D721Med (cell line): ENCODE data around the gene LPCAT3.

ENCODE experiments used
- DNase-seq: peaks from one replicate; pipeline ENCODE4 v3.0.0; 2011; ENCODE audit warnings: low spot score; ENCODE audit not compliant: insufficient read length
- FAIRE-seq: peaks from 2 replicates; lab custom pipeline; 2011; peaks lifted over from hg19 to GRCh38; lab: Jason Lieb, UNC
- TF ChIP-seq, protein P1 (sequence below): IDR thresholded peaks from 2 replicates; pipeline ENCODE4 v1.5.1; 2012; ENCODE audit warnings: mild to moderate bottlenecking, control low read depth; ENCODE audit not compliant: insufficient read depth; ENCODE audit errors: missing control alignments

LPCAT3 gene

DNA sequence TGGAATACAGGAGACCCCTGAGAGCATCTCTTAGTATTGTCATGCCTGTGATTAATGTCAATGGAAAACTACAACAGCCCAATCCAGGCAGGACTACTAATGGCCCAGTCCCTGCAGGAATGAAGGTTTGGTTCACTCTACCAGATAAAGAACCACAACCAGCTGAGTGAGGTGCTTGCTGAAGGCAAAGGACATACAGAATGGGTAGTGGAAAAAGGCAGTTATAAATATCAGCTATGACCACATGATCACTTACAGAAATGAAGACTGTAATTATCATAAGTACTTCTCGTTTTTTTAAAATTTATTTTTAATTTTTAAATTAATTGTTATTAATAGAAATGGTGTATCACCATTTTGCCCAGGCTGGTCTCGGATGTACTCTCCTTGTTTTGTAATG lies 17.2 kb upstream of the LPCAT3 start:
- no peak for DNase-seq
- TF ChIP-seq, protein P1, sequence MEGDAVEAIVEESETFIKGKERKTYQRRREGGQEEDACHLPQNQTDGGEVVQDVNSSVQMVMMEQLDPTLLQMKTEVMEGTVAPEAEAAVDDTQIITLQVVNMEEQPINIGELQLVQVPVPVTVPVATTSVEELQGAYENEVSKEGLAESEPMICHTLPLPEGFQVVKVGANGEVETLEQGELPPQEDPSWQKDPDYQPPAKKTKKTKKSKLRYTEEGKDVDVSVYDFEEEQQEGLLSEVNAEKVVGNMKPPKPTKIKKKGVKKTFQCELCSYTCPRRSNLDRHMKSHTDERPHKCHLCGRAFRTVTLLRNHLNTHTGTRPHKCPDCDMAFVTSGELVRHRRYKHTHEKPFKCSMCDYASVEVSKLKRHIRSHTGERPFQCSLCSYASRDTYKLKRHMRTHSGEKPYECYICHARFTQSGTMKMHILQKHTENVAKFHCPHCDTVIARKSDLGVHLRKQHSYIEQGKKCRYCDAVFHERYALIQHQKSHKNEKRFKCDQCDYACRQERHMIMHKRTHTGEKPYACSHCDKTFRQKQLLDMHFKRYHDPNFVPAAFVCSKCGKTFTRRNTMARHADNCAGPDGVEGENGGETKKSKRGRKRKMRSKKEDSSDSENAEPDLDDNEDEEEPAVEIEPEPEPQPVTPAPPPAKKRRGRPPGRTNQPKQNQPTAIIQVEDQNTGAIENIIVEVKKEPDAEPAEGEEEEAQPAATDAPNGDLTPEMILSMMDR, result no peak
- FAIRE-seq, result no peak

DNA sequence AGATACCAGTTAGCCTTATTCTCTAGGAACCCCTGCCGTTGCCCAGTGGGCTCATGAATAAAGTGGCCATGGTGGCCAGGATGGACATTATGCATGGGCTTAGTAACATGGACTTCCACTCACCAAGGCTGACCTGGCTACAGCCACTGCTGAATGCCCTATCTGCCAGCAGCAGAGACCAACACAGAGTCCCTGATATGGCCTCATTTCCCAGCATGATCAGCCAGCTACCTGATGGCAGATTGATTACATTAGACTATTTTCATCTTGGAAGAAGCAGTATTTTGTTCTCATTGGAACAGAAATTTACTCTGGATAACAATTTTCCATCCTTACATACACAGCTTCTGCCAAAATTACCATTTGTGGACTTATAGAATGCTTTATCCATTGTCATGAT lies 16.2 kb upstream of the LPCAT3 start:
- DNase-seq (no peak), FAIRE-seq (no peak)
- TF ChIP-seq, protein P1, result no peak

GRCh38 chr12:7032990-7033389 lies 14.7 kb upstream of the LPCAT3 start:
- no peak for DNase-seq
- TF ChIP-seq, protein P1, result no peak
- FAIRE-seq, result no peak

DNA sequence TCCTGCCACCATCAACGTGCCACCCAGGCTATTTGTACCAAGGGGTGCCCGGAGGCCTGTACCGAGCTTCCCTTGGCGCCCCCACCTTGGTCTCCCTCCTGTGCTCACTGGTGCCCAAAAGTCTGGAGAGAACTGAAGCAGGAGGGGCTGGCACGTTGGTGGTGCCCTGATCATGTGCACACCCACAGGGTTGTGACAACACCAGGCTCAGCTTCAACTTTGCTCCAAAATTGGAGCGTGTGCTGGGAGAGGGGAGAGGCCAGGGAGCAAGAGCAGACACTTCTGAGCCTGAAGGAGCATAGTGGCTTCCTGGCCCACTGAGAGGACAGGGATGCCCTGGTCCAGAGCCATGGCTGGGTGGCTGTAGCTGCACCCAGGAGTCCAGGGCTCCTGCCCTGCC lies 13.0 kb upstream of the LPCAT3 start:
- FAIRE-seq (no peak), DNase-seq (no peak)
- TF ChIP-seq, protein P1, result no peak

DNA sequence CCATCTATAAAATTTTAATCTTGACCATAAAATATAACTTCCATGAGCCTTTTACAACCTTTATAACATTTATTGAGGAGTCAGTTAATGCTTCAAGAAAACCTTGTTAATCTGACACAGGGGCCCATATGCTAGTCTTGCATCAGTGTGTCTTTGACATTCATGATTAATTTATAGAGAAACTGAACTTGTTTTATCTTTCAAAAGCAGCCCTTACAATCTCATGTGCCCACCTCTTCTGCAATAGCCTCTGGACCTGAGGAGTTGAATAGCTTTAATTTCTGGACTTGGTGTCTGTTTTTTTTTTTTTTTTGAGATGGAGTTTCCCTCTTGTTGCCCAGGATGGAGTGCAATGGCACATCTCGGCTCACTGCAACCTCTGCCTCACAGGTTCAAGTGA lies 8.6 kb upstream of the LPCAT3 start:
- DNase-seq (no peak), FAIRE-seq (no peak)
- TF ChIP-seq, protein P1, result no peak

GRCh38 chr12:7023114-7023513 lies 4.8 kb upstream of the LPCAT3 start:
- DNase-seq (no peak), FAIRE-seq (no peak)
- TF ChIP-seq, protein P1, result no peak

GRCh38 chr12:7021956-7022355 lies 3.7 kb upstream of the LPCAT3 start:
- DNase-seq (no peak), FAIRE-seq (no peak)
- TF ChIP-seq, protein P1, result no peak
